Kidney (tissue), 14 donors: Measurements from ENCODE around the gene NUP160. TPM values are rescaled to one million over a fixed set of nuclear protein-coding genes. Genes with fewer than 3 reads are reported as not detected.

ENCODE experiments used
- DNase-seq, 5 donors: peaks; one replicate each; pipeline ENCODE4 v3.0.0-alpha.2; 2013 to 2020
- FAIRE-seq: peaks from 2 replicates; lab custom pipeline; 2012; peaks lifted over from hg19 to GRCh38; lab: Jason Lieb, UNC
- H3K27ac ChIP-seq, 2 donors: one replicate each; pipeline ENCODE4 v1.7.0; 2013; ENCODE audit warnings: low read depth in 2 of 2, low read length in 2 of 2, inconsistent platforms in 1 of 2
- H3K27me3 ChIP-seq: one replicate; pipeline ENCODE4 v1.7.1; 2013; ENCODE audit warnings: low read length, inconsistent platforms; ENCODE audit not compliant: control insufficient read depth, insufficient read depth
- H3K36me3 ChIP-seq, 3 donors: one replicate each; pipeline versions ENCODE4 v1.7.0 to v1.7.1; 2013; ENCODE audit warnings: low read length in 3 of 3, control low read depth in 1 of 3, inconsistent platforms in 1 of 3; ENCODE audit not compliant: insufficient read depth in 3 of 3, control insufficient read depth in 2 of 3
- H3K4me1 ChIP-seq, 3 donors: one replicate each; pipeline versions ENCODE4 v1.7.0 to v1.7.1; 2013; ENCODE audit warnings: low read length in 3 of 3, inconsistent platforms in 1 of 3, low read depth in 1 of 3; ENCODE audit not compliant: control insufficient read depth in 2 of 3, insufficient read depth in 2 of 3
- H3K4me3 ChIP-seq, 3 donors: one replicate each; pipeline versions ENCODE4 v1.7.0 to v1.8.1; 2013; ENCODE audit warnings: low read length in 3 of 3, control low read depth in 1 of 3, inconsistent platforms in 1 of 3
- H3K9ac ChIP-seq, 3 donors: one replicate each; pipeline versions ENCODE4 v1.7.0 to v1.7.1; 2013; ENCODE audit warnings: low read length in 3 of 3, control low read depth in 1 of 3, inconsistent platforms in 1 of 3
- H3K9me3 ChIP-seq, 3 donors: one replicate each; pipeline versions ENCODE4 v1.7.0 to v1.7.1; 2013; ENCODE audit warnings: low read length in 3 of 3, control low read depth in 1 of 3, inconsistent platforms in 1 of 3; ENCODE audit not compliant: control insufficient read depth in 2 of 3, insufficient read depth in 1 of 3
- intact Hi-C: fragments of 100-400 bp; cut with DNase I; formaldehyde crosslinking; loops from one replicate; pipeline ENCODE4 v1.11.1; 2022
- polyA plus RNA-seq: library from polyadenylated mRNA; stranded (reverse); fragments of 350-450 nt; fragmentation: Illumina TruSeq; extraction: RNeasy Lipid Tissue Mini Kit (QIAGEN cat#74804); gene quantifications from one replicate; pipeline ENCODE4 v1.2.3, GENCODE V29; 2014; ENCODE audit warnings: low read depth, low replicate concordance; ENCODE audit not compliant: insufficient read depth
- total RNA-seq: library from RNA; stranded (reverse); fragmentation: NEBNext Ultra II Directional; extraction: Animal tissue kit (Norgen Biotek cat#: 25700); gene quantifications from one replicate; pipeline ENCODE4 v1.2.1, GENCODE V29; 2021
- TF ChIP-seq, protein P1 (sequence below): IDR thresholded peaks from 3 replicates; pipeline ENCODE4 v1.5.1; 2012; ENCODE audit warnings: mild to moderate bottlenecking, moderate library complexity, borderline replicate concordance; ENCODE audit not compliant: insufficient read depth; ENCODE audit errors: extremely low read depth
- donor health status: control.
- donor health status: control.
- donor health status: control.
- donor health status: control.
- donor health status: control.
- donor health status: DM: yes; HTN: yes; CAD: no.
- donor health status: Normal renal cell carcinoma (clear cell type).

Gene NUP160
- total and polyA plus RNA-seq, 2 donors from 2014 or later: 6.8 to 39.3 TPM

- H3K4me3 ChIP-seq: no peak overlapping the region
- no peaks in the 10 kb centered on the region for H3K9me3 ChIP-seq
- H3K9ac ChIP-seq: no peak overlapping the region
- H3K36me3 ChIP-seq: peaks cover 9 to 28% (median 27%) of the 10 kb centered on the region in 3 donors
- no peak for FAIRE-seq
- no peaks in the 10 kb centered on the region for H3K27me3 ChIP-seq
- intact Hi-C loops: no loop called here
- no peaks in the 10 kb centered on the region for H3K4me1 ChIP-seq
- H3K27ac ChIP-seq: no peak overlapping the region
- no peak for DNase-seq
- TF ChIP-seq, protein P1, sequence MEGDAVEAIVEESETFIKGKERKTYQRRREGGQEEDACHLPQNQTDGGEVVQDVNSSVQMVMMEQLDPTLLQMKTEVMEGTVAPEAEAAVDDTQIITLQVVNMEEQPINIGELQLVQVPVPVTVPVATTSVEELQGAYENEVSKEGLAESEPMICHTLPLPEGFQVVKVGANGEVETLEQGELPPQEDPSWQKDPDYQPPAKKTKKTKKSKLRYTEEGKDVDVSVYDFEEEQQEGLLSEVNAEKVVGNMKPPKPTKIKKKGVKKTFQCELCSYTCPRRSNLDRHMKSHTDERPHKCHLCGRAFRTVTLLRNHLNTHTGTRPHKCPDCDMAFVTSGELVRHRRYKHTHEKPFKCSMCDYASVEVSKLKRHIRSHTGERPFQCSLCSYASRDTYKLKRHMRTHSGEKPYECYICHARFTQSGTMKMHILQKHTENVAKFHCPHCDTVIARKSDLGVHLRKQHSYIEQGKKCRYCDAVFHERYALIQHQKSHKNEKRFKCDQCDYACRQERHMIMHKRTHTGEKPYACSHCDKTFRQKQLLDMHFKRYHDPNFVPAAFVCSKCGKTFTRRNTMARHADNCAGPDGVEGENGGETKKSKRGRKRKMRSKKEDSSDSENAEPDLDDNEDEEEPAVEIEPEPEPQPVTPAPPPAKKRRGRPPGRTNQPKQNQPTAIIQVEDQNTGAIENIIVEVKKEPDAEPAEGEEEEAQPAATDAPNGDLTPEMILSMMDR: no peak
Measured at GRCh38 chr11:47788181-47788580, 60.0 kb downstream of the NUP160 start.

GRCh38 chr11:47786373-47786772 is 61.8 kb downstream of the NUP160 start:
- no peaks in the 10 kb centered on the region for H3K4me1 ChIP-seq
- TF ChIP-seq, protein P1: no peak
- intact Hi-C loops: no loop called here
- FAIRE-seq: no peak
- peaks cover 11 to 37% (median 31%) of the 10 kb centered on the region in 3 donors for H3K36me3 ChIP-seq
- H3K27me3 ChIP-seq: no peaks in the 10 kb centered on the region
- H3K9me3 ChIP-seq: no peaks in the 10 kb centered on the region
- H3K9ac ChIP-seq: no peak overlapping the region
- DNase-seq: no peak
- no peak overlapping the region for H3K4me3 ChIP-seq
- no peak overlapping the region for H3K27ac ChIP-seq

GRCh38 chr11:47784785-47785381 is 63.3 kb downstream of the NUP160 start:
- H3K27me3 ChIP-seq: no peaks in the 10 kb centered on the region
- H3K27ac ChIP-seq: no peak overlapping the region
- H3K36me3 ChIP-seq: peaks cover 9 to 36% (median 32%) of the 10 kb centered on the region in 3 donors
- no peak for FAIRE-seq
- H3K9ac ChIP-seq: no peak overlapping the region
- H3K4me3 ChIP-seq: no peak overlapping the region
- TF ChIP-seq, protein P1: no peak
- intact Hi-C loops: no loop called here
- no peaks in the 10 kb centered on the region for H3K9me3 ChIP-seq
- H3K4me1 ChIP-seq: no peaks in the 10 kb centered on the region
- DNase-seq: no peak
